Muscle of leg (tissue), 11 donors: ENCODE results near the gene EXOC7. TPM values are rescaled to one million over a fixed set of nuclear protein-coding genes. Genes with fewer than 3 reads are reported as not detected.
"Not testable (repeated sequence)": the region's sequence is repeated elsewhere in the genome, so short reads cannot be mapped to it uniquely, and the experiment has no call there.

Source experiments
- DNase-seq: peaks from one replicate; pipeline ENCODE4 v3.0.0; 2013
- H3K27ac ChIP-seq: one replicate; pipeline ENCODE4 v1.5.1; 2013; ENCODE audit warnings: mild to moderate bottlenecking, low read length, control low read depth
- H3K27me3 ChIP-seq: one replicate; pipeline ENCODE4 v1.6.1; 2013; ENCODE audit warnings: low read length; ENCODE audit not compliant: control insufficient read depth, insufficient read depth
- H3K36me3 ChIP-seq: one replicate; pipeline ENCODE4 v1.6.1; 2013; ENCODE audit warnings: low read length; ENCODE audit not compliant: control insufficient read depth, insufficient read depth
- H3K4me1 ChIP-seq: one replicate; pipeline ENCODE4 v1.6.1; 2013; ENCODE audit warnings: low read length; ENCODE audit not compliant: control insufficient read depth, insufficient read depth
- H3K4me3 ChIP-seq: one replicate; pipeline ENCODE4 v1.5.1; 2013; ENCODE audit warnings: low read length, control low read depth
- H3K9me3 ChIP-seq: replicated peaks from 2 replicates; pipeline ENCODE4 v1.6.1; 2013; ENCODE audit warnings: low read depth, low read length; ENCODE audit not compliant: control insufficient read depth
- whole genome bisulfite sequencing: methylation state at CpG from one replicate; pipeline ENCODE4 v1.1.5; 2013; ENCODE audit warnings: missing lambda C conversion rate; ENCODE audit not compliant: insufficient coverage; 5-methylcytosine and 5-hydroxymethylcytosine counted together
- polyA plus RNA-seq, 8 donors: library from polyadenylated mRNA; unstranded; fragments of 120-200 nt; gene quantifications; one replicate each; pipeline versions ENCODE4 v1.2.1 to v1.2.3, GENCODE V29; 2013; ENCODE audit warnings: inconsistent platforms in 1 of 8, low replicate concordance in 1 of 8; ENCODE audit not compliant: insufficient read length in 8 of 8, insufficient read depth in 1 of 8
- total RNA-seq: library from RNA; stranded (reverse); fragments of 120-200 nt; gene quantifications from one replicate; pipeline ENCODE4 v1.2.4, GENCODE V29; 2013

Gene EXOC7
- total and polyA plus RNA-seq, 9 donors: 62.3 to 87.7 (median 78.9) TPM

GRCh38 chr17:76051561-76051960, 52.0 kb downstream of the EXOC7 start:
- no peak overlapping the region for H3K4me3 ChIP-seq
- DNase-seq: no peak
- no peaks in the 10 kb centered on the region for H3K9me3 ChIP-seq
- H3K27ac ChIP-seq: no peak overlapping the region
- H3K4me1 ChIP-seq: no peaks in the 10 kb centered on the region
- whole genome bisulfite sequencing: 88% methylated on average over 2 of the region's 6 CpGs
- no peaks in the 10 kb centered on the region for H3K27me3 ChIP-seq
- H3K36me3 ChIP-seq: peaks cover 69% of the 10 kb centered on the region

DNA sequence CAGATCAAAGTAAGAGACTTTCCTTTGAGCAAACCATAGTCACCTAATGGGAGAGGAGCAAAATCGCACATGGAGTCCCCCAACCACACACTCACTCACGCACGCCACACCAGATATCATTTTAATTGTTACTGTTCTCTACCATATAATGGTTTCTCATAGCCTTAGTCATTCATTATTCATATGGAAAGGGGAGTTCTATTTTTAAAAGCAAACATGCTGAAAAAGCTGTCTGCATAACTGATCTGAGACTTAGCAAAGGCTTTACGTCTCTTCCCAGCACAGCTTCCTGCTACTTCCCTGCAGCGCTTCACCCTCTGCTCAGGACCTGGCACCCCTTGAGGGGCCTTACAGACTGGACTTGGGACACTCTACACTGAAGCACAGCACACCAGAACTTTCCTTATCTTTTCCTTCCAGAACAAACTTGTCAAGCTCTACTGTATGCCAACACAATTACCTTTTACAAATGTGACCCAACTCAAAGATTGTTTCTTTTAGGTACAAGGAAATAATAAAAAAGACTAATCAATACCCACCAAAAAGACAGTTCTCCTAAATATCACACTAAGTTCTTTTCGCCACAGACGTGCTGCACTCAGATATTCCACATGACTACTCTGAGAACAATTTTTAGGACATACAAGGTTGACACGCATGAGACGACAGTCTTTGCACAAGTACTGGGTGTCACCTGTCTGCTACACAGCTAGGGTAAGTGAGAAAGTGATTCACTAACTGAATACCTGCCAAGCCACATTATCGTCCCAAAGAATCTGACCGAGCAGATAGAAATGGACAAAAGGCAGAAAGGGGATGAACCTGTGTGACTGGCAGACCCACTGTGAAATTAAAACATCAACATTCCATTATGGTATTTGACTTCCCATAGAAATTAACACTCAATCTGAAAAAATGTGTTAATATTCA, 52.8 kb downstream of the EXOC7 start:
- 93% methylated on average over 2 of the region's 11 CpGs for WGBS
- Histone ChIP-seq H3K27me3 (no peaks in the 10 kb centered on the region), H3K36me3 (peaks cover 69% of the 10 kb centered on the region), H3K4me1 (no peaks in the 10 kb centered on the region), H3K27ac (no peak overlapping the region), H3K9me3 (no peaks in the 10 kb centered on the region), H3K4me3 (no peak overlapping the region)
- DNase-seq: no peak

DNA sequence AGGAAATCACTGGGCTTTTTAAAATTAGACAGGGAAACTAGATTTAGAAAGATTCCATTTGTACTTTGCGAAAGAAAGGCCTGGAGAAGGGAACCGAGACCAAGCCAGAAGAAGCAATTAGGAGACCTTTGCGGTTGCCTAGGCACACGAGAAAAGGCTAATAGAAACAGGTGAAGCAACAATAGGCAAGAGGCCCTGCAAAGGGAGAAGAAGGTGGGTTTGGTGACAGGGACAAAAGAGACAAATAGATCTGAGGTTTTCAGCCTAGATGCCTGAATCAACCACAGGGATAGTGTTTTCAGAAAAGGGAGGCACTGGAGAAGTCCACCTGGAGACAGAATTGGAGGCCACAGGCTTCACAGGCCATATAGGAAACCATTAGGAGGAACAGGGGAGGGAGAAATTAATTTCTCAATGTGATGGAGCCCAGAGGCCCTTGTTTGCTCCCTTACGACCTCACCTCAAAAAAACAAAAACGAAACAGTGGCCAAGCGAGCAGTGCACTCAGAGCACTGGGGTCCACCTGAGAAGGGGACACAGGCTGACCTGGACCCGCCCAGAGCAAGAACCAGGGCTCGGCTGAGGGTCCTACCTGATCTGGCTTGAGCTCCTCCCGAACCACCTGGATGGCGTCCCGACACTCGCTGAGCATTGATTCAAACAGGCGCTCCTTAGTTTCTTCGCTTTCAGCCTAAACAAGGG, 53.6 kb downstream of the EXOC7 start:
- Histone ChIP-seq H3K27me3 (no peaks in the 10 kb centered on the region), H3K36me3 (peaks cover 73% of the 10 kb centered on the region), H3K4me1 (no peaks in the 10 kb centered on the region), H3K9me3 (no peaks in the 10 kb centered on the region), H3K4me3 (no peak overlapping the region), H3K27ac (no peak overlapping the region)
- no peak for DNase-seq
- 93% methylated on average over 14 of the region's 15 CpGs for WGBS

GRCh38 chr17:76049239-76049638, 54.3 kb downstream of the EXOC7 start:
- H3K36me3 ChIP-seq: peaks cover 79% of the 10 kb centered on the region
- no peak overlapping the region for H3K4me3 ChIP-seq
- H3K4me1 ChIP-seq: no peaks in the 10 kb centered on the region
- no peak for DNase-seq
- H3K27ac ChIP-seq: no peak overlapping the region
- H3K27me3 ChIP-seq: no peaks in the 10 kb centered on the region
- WGBS: 75% methylated on average over 2 of the region's 3 CpGs
- H3K9me3 ChIP-seq: no peaks in the 10 kb centered on the region

DNA sequence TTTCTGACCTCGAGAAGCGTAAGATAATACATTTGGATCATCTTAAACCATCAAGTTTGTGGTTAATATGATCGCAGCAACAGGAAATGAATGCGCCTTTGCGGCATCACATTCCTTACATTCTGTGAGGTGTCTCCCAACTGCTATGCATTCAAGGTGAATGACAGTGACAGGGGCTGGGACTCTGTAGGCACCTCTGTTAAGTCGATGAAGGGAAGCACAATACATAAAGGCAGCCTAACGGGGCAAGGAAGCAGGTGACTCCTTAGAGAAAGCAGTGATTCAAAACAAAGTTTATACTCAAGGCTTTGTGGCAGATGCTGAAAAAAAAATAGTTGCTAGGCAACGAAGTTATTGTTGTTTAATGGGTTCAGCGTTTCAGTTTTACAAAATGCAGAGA, 54.9 kb downstream of the EXOC7 start:
- no peak for DNase-seq
- Histone ChIP-seq H3K4me3 (no peak overlapping the region), H3K9me3 (no peaks in the 10 kb centered on the region), H3K4me1 (no peaks in the 10 kb centered on the region), H3K27me3 (no peaks in the 10 kb centered on the region), H3K36me3 (peaks cover 79% of the 10 kb centered on the region), H3K27ac (no peak overlapping the region)
- WGBS: 74% methylated on average over 4 of the region's 9 CpGs

- peaks cover 81% of the 10 kb centered on the region for H3K36me3 ChIP-seq
- 80% methylated on average over 7 of the region's 9 CpGs for WGBS
Measured at GRCh38 chr17:76048025-76048605, 55.5 kb downstream of the EXOC7 start.

GRCh38 chr17:76046064-76046463, 57.5 kb downstream of the EXOC7 start:
- H3K9me3 ChIP-seq: no peaks in the 10 kb centered on the region
- 84% methylated on average over 8 of the region's 8 CpGs for WGBS
- H3K4me3 ChIP-seq: no peak overlapping the region
- peaks cover 88% of the 10 kb centered on the region for H3K36me3 ChIP-seq
- H3K27ac ChIP-seq: no peak overlapping the region
- no peaks in the 10 kb centered on the region for H3K27me3 ChIP-seq
- DNase-seq: no peak
- no peaks in the 10 kb centered on the region for H3K4me1 ChIP-seq

More at GRCh38 chr17:76048025-76048605, 55.5 kb downstream of the EXOC7 start:
- no peak for DNase-seq
- Histone ChIP-seq H3K4me3 (no peak overlapping the region), H3K27ac (no peak overlapping the region), H3K4me1 (no peaks in the 10 kb centered on the region), H3K9me3 (no peaks in the 10 kb centered on the region), H3K27me3 (no peaks in the 10 kb centered on the region)

DNA sequence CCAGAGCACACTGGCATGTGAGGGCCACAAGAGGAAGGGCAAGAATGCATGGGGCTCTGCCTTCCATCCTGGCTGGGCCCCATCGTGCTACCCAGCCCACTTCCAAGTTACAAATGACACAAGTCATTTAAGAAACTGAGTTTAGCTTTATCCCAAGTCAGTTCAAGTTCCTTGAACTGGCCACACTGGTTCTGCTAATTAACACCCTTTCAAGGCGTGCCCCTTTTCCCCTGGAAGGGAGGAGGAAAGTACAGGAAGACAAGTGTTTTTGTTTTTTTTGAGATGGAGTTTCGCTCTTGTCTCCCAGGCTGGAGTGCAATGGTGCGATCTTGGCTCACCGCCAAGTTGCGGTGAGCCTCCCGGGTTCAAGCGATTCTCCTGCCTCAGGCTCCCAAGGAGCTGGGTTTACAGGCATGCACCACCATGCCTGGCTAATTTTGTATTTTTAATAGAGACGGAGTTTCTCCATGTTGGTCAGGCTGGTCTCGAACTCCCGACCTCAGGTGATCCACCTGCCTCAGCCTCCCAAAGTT, 59.0 kb downstream of the EXOC7 start:
- not testable (repeated sequence) for H3K27ac ChIP-seq, H3K27me3 ChIP-seq, H3K4me3 ChIP-seq, DNase-seq, H3K4me1 ChIP-seq, H3K9me3 ChIP-seq
- H3K36me3 ChIP-seq: peaks cover 91% of the 10 kb centered on the region
- WGBS: 100% methylated on average over 1 of the region's 11 CpGs

DNA sequence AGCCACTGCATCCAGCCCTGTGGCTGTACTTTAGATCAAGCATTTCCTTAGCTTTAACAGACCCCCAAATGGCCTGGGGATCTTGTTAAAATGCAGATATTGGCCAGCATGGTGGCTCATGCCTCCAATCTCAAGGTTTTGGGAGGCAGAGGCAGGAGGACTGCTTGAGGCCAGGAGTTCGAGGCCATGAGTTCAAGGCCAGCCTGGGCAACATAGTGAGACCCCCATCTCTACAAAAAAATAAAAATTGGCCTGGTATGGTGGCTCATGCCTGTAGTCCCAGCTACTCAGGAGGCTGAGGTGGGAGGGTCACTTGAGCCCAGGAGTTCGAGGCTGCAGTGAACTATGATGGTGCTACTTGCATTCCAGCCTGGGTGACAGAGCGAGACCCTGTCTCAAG, 60.7 kb downstream of the EXOC7 start:
- not testable (repeated sequence) for DNase-seq, H3K4me1 ChIP-seq, H3K27ac ChIP-seq, H3K4me3 ChIP-seq, H3K9me3 ChIP-seq, H3K27me3 ChIP-seq
- H3K36me3 ChIP-seq: peaks cover 92% of the 10 kb centered on the region
- 100% methylated on average over 2 of the region's 3 CpGs for WGBS

DNA sequence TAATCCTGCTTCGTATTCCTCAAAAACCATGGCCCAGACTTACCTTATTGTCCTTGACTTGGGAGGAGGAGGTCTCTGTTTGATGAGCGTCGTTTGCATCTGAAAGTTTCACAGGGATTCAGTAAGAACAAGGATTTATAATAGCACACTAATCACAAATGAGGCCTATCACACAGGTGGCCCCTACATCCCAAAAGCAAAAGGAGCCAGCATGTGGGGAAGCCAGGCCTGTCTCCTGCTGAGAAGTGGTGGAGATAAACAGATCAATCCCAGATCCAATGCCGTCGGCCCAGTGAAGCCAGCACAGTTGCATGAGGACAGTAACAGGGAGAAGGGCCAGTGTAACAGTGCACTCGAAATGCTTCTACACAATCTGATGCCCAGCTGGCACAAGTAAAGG, 63.2 kb downstream of the EXOC7 start:
- no peak overlapping the region for H3K27ac ChIP-seq
- H3K27me3 ChIP-seq: no peaks in the 10 kb centered on the region
- peaks cover 75% of the 10 kb centered on the region for H3K36me3 ChIP-seq
- 60% methylated on average over 2 of the region's 6 CpGs for WGBS
- no peak overlapping the region for H3K4me3 ChIP-seq
- H3K4me1 ChIP-seq: peaks cover 4% of the 10 kb centered on the region
- DNase-seq: no peak
- H3K9me3 ChIP-seq: no peaks in the 10 kb centered on the region
